ENCODE results near the gene CUZD1.

Gene CUZD1

GRCh38 chr10:122821808-122822207 lies 23.8 kb downstream of the CUZD1 start:
- no peak for DNase-seq (ENCODE audit: low read depth, low spot score)

GRCh38 chr10:122815458-122815857 lies 30.2 kb downstream of the CUZD1 start:
- DNase-seq (ENCODE audit: low read depth, low spot score), result no peak

- no peak for DNase-seq (ENCODE audit: low read depth, low spot score)
Observed at GRCh38 chr10:122814493-122814892, 31.2 kb downstream of the CUZD1 start.

- no peak for DNase-seq (ENCODE audit: low read depth, low spot score)
Observed at GRCh38 chr10:122812751-122813150, 32.9 kb downstream of the CUZD1 start.

GRCh38 chr10:122802282-122802681 lies 43.4 kb downstream of the CUZD1 start:
- DNase-seq (ENCODE audit: low read depth, low spot score), result no peak

GRCh38 chr10:122798704-122799231 lies 46.9 kb downstream of the CUZD1 start:
- no peak for DNase-seq (ENCODE audit: low read depth, low spot score)

- no peak for DNase-seq (ENCODE audit: low read depth, low spot score)
Observed at GRCh38 chr10:122796796-122797195, 48.9 kb downstream of the CUZD1 start.

GRCh38 chr10:122795924-122796323 lies 49.7 kb downstream of the CUZD1 start:
- no peak for DNase-seq (ENCODE audit: low read depth, low spot score)

GRCh38 chr10:122786269-122786668 lies 59.4 kb downstream of the CUZD1 start:
- DNase-seq (ENCODE audit: low read depth, low spot score), result peak; percentile 33

- no peak for DNase-seq (ENCODE audit: low read depth, low spot score)
Observed at GRCh38 chr10:122782911-122783310, 62.7 kb downstream of the CUZD1 start.
